ENCODE data around the gene OR6N2. TPM values are rescaled to one million over a fixed set of nuclear protein-coding genes. Genes with fewer than 3 reads are reported as not detected.

OR6N2 gene
- total RNA-seq, 2 experiments from 2014 or later = not detected

DNA sequence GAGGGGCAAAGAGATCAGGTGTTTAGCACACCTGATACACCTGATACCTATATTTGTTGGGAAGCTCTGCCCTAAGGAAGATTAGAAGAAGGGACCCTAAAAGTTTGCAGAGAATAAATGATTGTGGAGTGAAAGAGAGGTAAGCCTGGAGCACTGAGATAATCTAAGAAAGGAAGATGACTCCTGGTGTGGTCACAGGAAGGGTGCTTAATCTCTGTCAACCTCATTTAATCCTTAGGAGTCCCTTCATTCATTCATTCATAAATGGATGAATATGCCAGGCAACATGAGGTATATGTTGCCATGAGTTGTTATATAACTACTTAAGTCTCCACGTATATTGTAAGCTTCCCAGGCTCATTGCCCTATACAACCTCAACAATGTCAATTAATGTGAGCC, 34.0 kb upstream of the OR6N2 start:
- Histone ChIP-seq H3K27ac (ENCODE audit: low read depth in 1 of 2, low read length in 2 of 2) (no peak overlapping the region), H3K9me3 (ENCODE audit: control insufficient read depth in 1 of 2, insufficient read depth in 1 of 2, low read length in 2 of 2) (no peaks in the 10 kb centered on the region), H3K4me1 (ENCODE audit: insufficient read depth, low read length) (peaks cover 7% of the 10 kb centered on the region), H3K36me3 (ENCODE audit: insufficient read depth, low read length) (no peaks in the 10 kb centered on the region), H3K4me3 (ENCODE audit: low read length) (no peak overlapping the region), H3K27me3 (ENCODE audit: control insufficient read depth in 1 of 2, insufficient read depth in 2 of 2, low read length in 2 of 2) (no peaks in the 10 kb centered on the region)
- ATAC-seq (ENCODE audit: poor library complexity) (no peak), DNase-seq (no peak)
- POLR2A ChIA-PET = no interaction called here
- Mint-ChIP-seq H3K27ac (no peak overlapping the region), H3K27me3 (no peaks in the 10 kb centered on the region), H3K9me3 (no peaks in the 10 kb centered on the region), H3K4me1 (ENCODE audit: low read depth) (peaks cover 17% of the 10 kb centered on the region), H3K36me3 (ENCODE audit: low read depth) (no peaks in the 10 kb centered on the region), H3K4me3 (no peak overlapping the region)
- intact Hi-C loops (cut with DNase I, micrococcal nuclease) = no loop called here
- TF ChIP-seq, protein P1, sequence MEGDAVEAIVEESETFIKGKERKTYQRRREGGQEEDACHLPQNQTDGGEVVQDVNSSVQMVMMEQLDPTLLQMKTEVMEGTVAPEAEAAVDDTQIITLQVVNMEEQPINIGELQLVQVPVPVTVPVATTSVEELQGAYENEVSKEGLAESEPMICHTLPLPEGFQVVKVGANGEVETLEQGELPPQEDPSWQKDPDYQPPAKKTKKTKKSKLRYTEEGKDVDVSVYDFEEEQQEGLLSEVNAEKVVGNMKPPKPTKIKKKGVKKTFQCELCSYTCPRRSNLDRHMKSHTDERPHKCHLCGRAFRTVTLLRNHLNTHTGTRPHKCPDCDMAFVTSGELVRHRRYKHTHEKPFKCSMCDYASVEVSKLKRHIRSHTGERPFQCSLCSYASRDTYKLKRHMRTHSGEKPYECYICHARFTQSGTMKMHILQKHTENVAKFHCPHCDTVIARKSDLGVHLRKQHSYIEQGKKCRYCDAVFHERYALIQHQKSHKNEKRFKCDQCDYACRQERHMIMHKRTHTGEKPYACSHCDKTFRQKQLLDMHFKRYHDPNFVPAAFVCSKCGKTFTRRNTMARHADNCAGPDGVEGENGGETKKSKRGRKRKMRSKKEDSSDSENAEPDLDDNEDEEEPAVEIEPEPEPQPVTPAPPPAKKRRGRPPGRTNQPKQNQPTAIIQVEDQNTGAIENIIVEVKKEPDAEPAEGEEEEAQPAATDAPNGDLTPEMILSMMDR (IDR thresholded peaks at IDR 0.05) = no peak
- CTCF ChIA-PET = no interaction called here

- H3K36me3 ChIP-seq (ENCODE audit: insufficient read depth, low read length) = no peaks in the 10 kb centered on the region
- ATAC-seq (ENCODE audit: poor library complexity) = no peak
- H3K27me3 ChIP-seq (ENCODE audit: control insufficient read depth in 1 of 2, insufficient read depth in 2 of 2, low read length in 2 of 2) = no peaks in the 10 kb centered on the region
- TF ChIP-seq, protein P1 (IDR thresholded peaks at IDR 0.05) = no peak
- no peak overlapping the region for H3K4me3 ChIP-seq (ENCODE audit: low read length)
- CTCF ChIA-PET = no interaction called here
- H3K9me3 ChIP-seq (ENCODE audit: control insufficient read depth in 1 of 2, insufficient read depth in 1 of 2, low read length in 2 of 2) = no peaks in the 10 kb centered on the region
- H3K27ac ChIP-seq (ENCODE audit: low read depth in 1 of 2, low read length in 2 of 2) = no peak overlapping the region
- Mint-ChIP-seq H3K27ac (no peak overlapping the region), H3K36me3 (ENCODE audit: low read depth) (no peaks in the 10 kb centered on the region), H3K27me3 (no peaks in the 10 kb centered on the region), H3K9me3 (no peaks in the 10 kb centered on the region), H3K4me3 (no peak overlapping the region), H3K4me1 (ENCODE audit: low read depth) (peaks cover under 1% of the 10 kb centered on the region)
- intact Hi-C loops (cut with DNase I, micrococcal nuclease) = no loop called here
- DNase-seq = no peak
- H3K4me1 ChIP-seq (ENCODE audit: insufficient read depth, low read length) = no peaks in the 10 kb centered on the region
- POLR2A ChIA-PET = no interaction called here
These were observed 32.2 kb upstream of the OR6N2 start for GRCh38 chr1:158813164-158813563.

DNA sequence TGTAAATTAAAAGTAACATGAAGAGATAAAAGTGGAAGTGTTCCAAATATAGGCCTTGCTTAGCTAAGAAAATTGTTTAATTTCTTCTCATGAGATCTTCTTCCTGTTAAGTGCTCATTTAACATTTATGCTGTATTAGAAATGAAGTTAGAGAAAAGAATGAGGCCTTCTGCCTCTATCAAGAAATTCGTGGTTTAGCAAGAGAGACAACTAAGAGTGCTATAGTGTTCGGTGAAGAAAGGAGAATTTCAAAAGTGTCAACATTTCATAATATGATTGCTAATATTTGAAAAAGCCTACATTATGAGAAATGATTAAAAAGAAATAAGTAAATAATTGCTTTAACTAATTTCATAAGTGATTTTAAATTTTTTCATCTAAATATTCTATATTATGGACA, 31.3 kb upstream of the OR6N2 start:
- H3K27me3 Mint-ChIP-seq = no peaks in the 10 kb centered on the region
- no peak overlapping the region for H3K4me3 ChIP-seq (ENCODE audit: low read length)
- H3K4me1 Mint-ChIP-seq (ENCODE audit: low read depth) = no peaks in the 10 kb centered on the region
- ChIA-PET POLR2A (no interaction called here), CTCF (no interaction called here)
- H3K4me3 Mint-ChIP-seq = no peak overlapping the region
- H3K36me3 ChIP-seq (ENCODE audit: insufficient read depth, low read length) = no peaks in the 10 kb centered on the region
- intact Hi-C loops (cut with DNase I, micrococcal nuclease) = no loop called here
- no peaks in the 10 kb centered on the region for H3K27me3 ChIP-seq (ENCODE audit: control insufficient read depth in 1 of 2, insufficient read depth in 2 of 2, low read length in 2 of 2)
- H3K9me3 Mint-ChIP-seq = no peaks in the 10 kb centered on the region
- TF ChIP-seq, protein P1 (IDR thresholded peaks at IDR 0.05) = no peak
- H3K9me3 ChIP-seq (ENCODE audit: control insufficient read depth in 1 of 2, insufficient read depth in 1 of 2, low read length in 2 of 2) = no peaks in the 10 kb centered on the region
- H3K36me3 Mint-ChIP-seq (ENCODE audit: low read depth) = no peaks in the 10 kb centered on the region
- DNase-seq (no peak), ATAC-seq (ENCODE audit: poor library complexity) (no peak)
- no peak overlapping the region for H3K27ac ChIP-seq (ENCODE audit: low read depth in 1 of 2, low read length in 2 of 2)
- H3K27ac Mint-ChIP-seq = no peak overlapping the region
- H3K4me1 ChIP-seq (ENCODE audit: insufficient read depth, low read length) = no peaks in the 10 kb centered on the region
